SU-DHL-6 (cell line): ENCODE data around the gene PRDM5.

ENCODE experiments used
- H2AFZ ChIP-seq: fragments of 200-600 bp; sonication (generic); 2 replicates; pipeline ENCODE4 v1.6.1; 2014; ENCODE audit warnings: low read depth, mild to moderate bottlenecking, moderate library complexity, mixed read lengths, antibody characterized with exemption, low read length; ENCODE audit not compliant: severe bottlenecking
- H3F3A ChIP-seq: fragments of 200-600 bp; shearing (Covaris generic); 2 replicates; pipeline ENCODE4 v1.6.0; 2016; ENCODE audit warnings: antibody characterized with exemption, mild to moderate bottlenecking; ENCODE audit not compliant: insufficient read depth
- H3K27ac ChIP-seq: fragments of 200-600 bp; sonication (generic); 2 replicates; pipeline ENCODE4 v1.5.1; 2016; ENCODE audit warnings: low read depth, mild to moderate bottlenecking, low read length, moderate library complexity, mixed read lengths
- H3K27me3 ChIP-seq: fragments of 200-600 bp; sonication (generic), shearing (Covaris generic); 2 replicates; pipeline ENCODE4 v1.6.0; 2014; ENCODE audit warnings: mild to moderate bottlenecking, low read length
- H3K36me3 ChIP-seq: fragments of 200-600 bp; sonication (generic); 2 replicates; pipeline ENCODE4 v1.6.1; 2014; ENCODE audit warnings: mild to moderate bottlenecking, low read length, mixed read lengths
- H3K4me2 ChIP-seq: fragments of 300-600, 200-600 bp; shearing (Covaris generic), sonication (generic); 2 replicates; pipeline ENCODE4 v1.6.0; 2014; ENCODE audit warnings: low read length, low read depth, mild to moderate bottlenecking; ENCODE audit not compliant: poor library complexity, severe bottlenecking
- H3K4me3 ChIP-seq: fragments of 200-600 bp; sonication (generic); 2 replicates; pipeline ENCODE4 v1.5.1; 2014; ENCODE audit warnings: antibody characterized with exemption, low read length, mild to moderate bottlenecking, mixed read lengths; ENCODE audit not compliant: insufficient read depth, poor library complexity, severe bottlenecking
- H3K79me2 ChIP-seq: fragments of 200-600 bp; sonication (generic); 2 replicates; pipeline ENCODE4 v1.6.1; 2014; ENCODE audit warnings: mild to moderate bottlenecking, low read length, moderate library complexity; ENCODE audit not compliant: insufficient read depth
- H3K9ac ChIP-seq: fragments of 200-600 bp; sonication (generic); 2 replicates; pipeline ENCODE4 v1.7.0; 2014; ENCODE audit warnings: mild to moderate bottlenecking, low read length
- H3K9me2 ChIP-seq: fragments of 200-600 bp; sonication (generic); replicated peaks from 2 replicates; pipeline ENCODE4 v1.6.1; 2014; ENCODE audit warnings: low read length; ENCODE audit not compliant: insufficient read depth
- H3K9me3 ChIP-seq: fragments of 200-600 bp; sonication (generic); 2 replicates; pipeline ENCODE4 v1.6.1; 2014; ENCODE audit warnings: low read length, mixed read lengths; ENCODE audit not compliant: insufficient read depth
- H4K20me1 ChIP-seq: fragments of 200-600 bp; sonication (generic); 2 replicates; pipeline ENCODE4 v1.6.1; 2014; ENCODE audit warnings: low read depth, mild to moderate bottlenecking, antibody characterized with exemption, low read length, moderate library complexity, mixed read lengths
- CTCF ChIP-seq: fragments of 200-600 bp; sonication (generic); IDR thresholded peaks from one replicate; pipeline ENCODE4 v1.5.1; 2017; ENCODE audit warnings: antibody characterized with exemption, mild to moderate bottlenecking, low read length, moderate library complexity; ENCODE audit not compliant: insufficient read depth, poor library complexity, severe bottlenecking
- EZH2phosphoT487 ChIP-seq: fragments of 200-600 bp; sonication (generic), shearing (Covaris generic); conservative IDR thresholded peaks from 2 replicates; pipeline ENCODE4 v1.6.1; 2018; ENCODE audit warnings: mild to moderate bottlenecking, antibody characterized with exemption, low read length, moderate library complexity, mixed read lengths

The PRDM5 gene

GRCh38 chr4:120682981-120683380, 239.5 kb downstream of the PRDM5 start:
- H3K36me3 ChIP-seq: no peaks in the 10 kb centered on the region
- no peak overlapping the region for H3K27ac ChIP-seq
- TF ChIP-seq CTCF: no peak
- no peak for TF ChIP-seq EZH2phosphoT487
- H3K79me2 ChIP-seq: no peaks in the 10 kb centered on the region
- H2AFZ ChIP-seq: no peak overlapping the region
- no peaks in the 10 kb centered on the region for H4K20me1 ChIP-seq
- H3K9me3 ChIP-seq: no peaks in the 10 kb centered on the region
- H3K4me3 ChIP-seq: no peak overlapping the region
- H3K4me2 ChIP-seq: no peak overlapping the region
- no peaks in the 10 kb centered on the region for H3K27me3 ChIP-seq
- H3K9me2 ChIP-seq: no peaks in the 10 kb centered on the region
- H3K9ac ChIP-seq: no peak overlapping the region
- H3F3A ChIP-seq: no peaks in the 10 kb centered on the region

GRCh38 chr4:120680647-120681228, 241.8 kb downstream of the PRDM5 start:
- H3K4me3 ChIP-seq: no peak overlapping the region

GRCh38 chr4:120673696-120674095, 248.8 kb downstream of the PRDM5 start:
- Histone ChIP-seq H3K79me2 (no peaks in the 10 kb centered on the region), H3K9me2 (no peaks in the 10 kb centered on the region), H4K20me1 (no peaks in the 10 kb centered on the region), H3F3A (no peaks in the 10 kb centered on the region), H3K9me3 (no peaks in the 10 kb centered on the region), H3K27me3 (no peaks in the 10 kb centered on the region), H3K4me3 (no peak overlapping the region), H3K9ac (no peak overlapping the region), H3K36me3 (no peaks in the 10 kb centered on the region), H3K4me2 (no peak overlapping the region), H3K27ac (no peak overlapping the region), H2AFZ (no peak overlapping the region)
- TF ChIP-seq CTCF (no peak), EZH2phosphoT487 (no peak)

More at GRCh38 chr4:120680647-120681228, 241.8 kb downstream of the PRDM5 start:
- TF ChIP-seq CTCF: no peak
- TF ChIP-seq EZH2phosphoT487: no peak
- Histone ChIP-seq H3K27ac (no peak overlapping the region), H3F3A (no peaks in the 10 kb centered on the region), H3K9me2 (no peaks in the 10 kb centered on the region), H3K9me3 (no peaks in the 10 kb centered on the region), H3K79me2 (no peaks in the 10 kb centered on the region), H3K27me3 (no peaks in the 10 kb centered on the region), H3K36me3 (no peaks in the 10 kb centered on the region), H4K20me1 (no peaks in the 10 kb centered on the region), H3K4me2 (no peak overlapping the region), H2AFZ (no peak overlapping the region), H3K9ac (no peak overlapping the region)
